ENCODE results near the gene ZNF24.

- no peak for TF ChIP-seq CTCF (IDR thresholded peaks at IDR 0.05)
- no peak for TF ChIP-seq POLR2A (IDR thresholded peaks at IDR 0.05)
Measured at GRCh38 chr18:35331367-35332087, 12.7 kb downstream of the ZNF24 start.

Data from adrenal gland (tissue), 5 donors.